ENCODE results near the gene TAS2R9. TPM values are rescaled to one million over a fixed set of nuclear protein-coding genes. Genes with fewer than 3 reads are reported as not detected.
"Not testable (repeated sequence)": the region's sequence is repeated elsewhere in the genome, so short reads cannot be mapped to it uniquely, and the experiment has no call there.

The TAS2R9 gene
- total RNA-seq, 4 donors from 2014 or later, result not detected

DNA sequence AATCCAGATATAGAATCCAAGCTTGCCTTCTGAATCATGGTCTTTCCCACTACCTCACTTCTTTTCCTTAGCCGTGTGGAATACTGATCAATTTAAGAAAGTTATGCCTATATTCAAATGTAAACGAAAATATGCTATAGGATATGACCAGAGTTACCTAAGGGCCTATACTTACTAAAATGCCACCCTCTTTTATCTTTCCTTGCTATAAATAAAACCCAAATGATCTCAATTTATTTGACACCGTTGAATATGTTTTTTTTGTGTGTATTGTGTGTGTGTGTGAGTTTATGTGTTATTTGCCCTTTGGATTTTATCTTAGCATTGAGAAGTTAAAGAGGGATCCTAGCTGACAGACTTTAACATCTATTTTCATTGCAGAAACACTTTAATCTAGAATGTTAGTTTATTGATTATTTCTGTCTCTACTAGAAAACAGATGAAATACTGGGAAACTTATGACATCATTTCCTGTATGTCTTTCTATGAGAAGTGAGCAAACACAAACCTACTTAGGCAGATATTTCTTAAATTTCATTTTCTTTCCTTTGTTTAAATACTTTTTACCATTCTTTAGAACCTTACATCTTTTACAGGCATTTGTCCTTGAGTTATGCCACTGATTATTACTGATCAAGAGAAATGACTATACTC lies 2.0 kb upstream of the TAS2R9 start:
- WGBS, 2 donors, result 78 to 82% methylated on average over 3 of the region's 3 CpGs
- intact Hi-C loops (cut with DNase I; ENCODE audit: low total_unique reads), result no loop called here
- no peak overlapping the region for H3K4me3 ChIP-seq (ENCODE audit: low read depth, poor library complexity, severe bottlenecking)
- no peak for TF ChIP-seq POLR2A (IDR thresholded peaks at IDR 0.05)
- TF ChIP-seq, protein P1, sequence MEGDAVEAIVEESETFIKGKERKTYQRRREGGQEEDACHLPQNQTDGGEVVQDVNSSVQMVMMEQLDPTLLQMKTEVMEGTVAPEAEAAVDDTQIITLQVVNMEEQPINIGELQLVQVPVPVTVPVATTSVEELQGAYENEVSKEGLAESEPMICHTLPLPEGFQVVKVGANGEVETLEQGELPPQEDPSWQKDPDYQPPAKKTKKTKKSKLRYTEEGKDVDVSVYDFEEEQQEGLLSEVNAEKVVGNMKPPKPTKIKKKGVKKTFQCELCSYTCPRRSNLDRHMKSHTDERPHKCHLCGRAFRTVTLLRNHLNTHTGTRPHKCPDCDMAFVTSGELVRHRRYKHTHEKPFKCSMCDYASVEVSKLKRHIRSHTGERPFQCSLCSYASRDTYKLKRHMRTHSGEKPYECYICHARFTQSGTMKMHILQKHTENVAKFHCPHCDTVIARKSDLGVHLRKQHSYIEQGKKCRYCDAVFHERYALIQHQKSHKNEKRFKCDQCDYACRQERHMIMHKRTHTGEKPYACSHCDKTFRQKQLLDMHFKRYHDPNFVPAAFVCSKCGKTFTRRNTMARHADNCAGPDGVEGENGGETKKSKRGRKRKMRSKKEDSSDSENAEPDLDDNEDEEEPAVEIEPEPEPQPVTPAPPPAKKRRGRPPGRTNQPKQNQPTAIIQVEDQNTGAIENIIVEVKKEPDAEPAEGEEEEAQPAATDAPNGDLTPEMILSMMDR (IDR thresholded peaks at IDR 0.05), result no peak
- no peak for DNase-seq (ENCODE audit: low spot score in 2 of 2)

DNA sequence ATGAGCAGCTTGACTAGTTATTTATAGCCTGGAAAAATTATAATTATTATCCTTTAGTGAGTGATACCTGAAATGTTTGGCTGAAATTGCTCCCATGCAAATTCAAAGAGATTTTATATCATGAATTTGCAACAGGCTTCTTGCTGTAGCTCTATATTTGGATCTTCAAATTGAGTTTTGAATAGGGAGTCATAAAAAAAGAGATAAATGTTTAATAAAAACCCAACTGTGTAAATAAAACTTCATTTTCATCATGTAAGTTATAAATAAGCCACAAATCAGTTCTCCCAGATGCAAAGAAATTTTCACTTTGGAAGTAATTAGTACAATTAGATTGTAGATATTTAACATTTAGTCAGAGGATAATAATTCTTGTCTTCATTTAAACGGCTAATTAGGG lies 2.8 kb downstream of the TAS2R9 start, which contains the start of gene TAS2R8:
Gene TAS2R8 (minus strand): TSS at position 101 of the 400 bp plus-strand sequence. CDS start 306 bp downstream, outside the sequence.
- DNase-seq (ENCODE audit: low spot score in 2 of 2), result no peak
- TF ChIP-seq, protein P1 (IDR thresholded peaks at IDR 0.05), result no peak
- no peak for TF ChIP-seq POLR2A (IDR thresholded peaks at IDR 0.05)
- intact Hi-C loops (cut with DNase I; ENCODE audit: low total_unique reads), result no loop called here
- no peak within 1 kb of the TSS for H3K4me3 ChIP-seq (ENCODE audit: low read depth, poor library complexity, severe bottlenecking)
- 53 to 69% methylated on average over 1 of the region's 1 CpG for WGBS, 2 donors

DNA sequence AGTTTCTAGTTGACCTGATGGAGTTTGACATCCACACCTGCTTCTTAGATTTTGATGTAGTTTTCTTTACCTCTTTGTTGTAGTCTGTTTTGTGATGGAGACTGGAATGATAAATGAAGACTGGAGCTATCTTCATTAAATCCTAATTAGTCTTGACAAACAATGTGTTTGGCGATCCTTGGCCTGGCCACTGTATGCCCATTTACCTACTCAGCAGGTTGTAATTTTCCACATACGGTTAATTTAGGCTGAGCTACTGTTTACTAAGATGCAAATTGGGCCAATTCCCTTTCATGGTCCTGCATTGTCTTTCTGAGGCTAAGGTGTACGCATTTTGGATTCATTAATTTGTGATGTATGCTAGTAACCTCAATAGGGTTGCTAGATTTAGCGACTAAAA lies 7.4 kb downstream of the TAS2R9 start, which contains the start of gene TAS2R7:
Gene TAS2R7 (minus strand): TSS at position 41 of the 400 bp plus-strand sequence. CDS start 57 bp downstream, outside the sequence.
- TF ChIP-seq, protein P1 (IDR thresholded peaks at IDR 0.05), result no peak
- no peak for TF ChIP-seq POLR2A (IDR thresholded peaks at IDR 0.05)
- DNase-seq (ENCODE audit: low spot score in 2 of 2), result no peak
- intact Hi-C loops (cut with DNase I; ENCODE audit: low total_unique reads), result loop anchor here (2.0 kb wide), 1 partner anchor 38 kb away; no protein-coding TSS in a partner anchor
- 55 to 58% methylated on average over 4 of the region's 4 CpGs for WGBS, 2 donors
- H3K4me3 ChIP-seq (ENCODE audit: low read depth, poor library complexity, severe bottlenecking), result no peak within 1 kb of the TSS

DNA sequence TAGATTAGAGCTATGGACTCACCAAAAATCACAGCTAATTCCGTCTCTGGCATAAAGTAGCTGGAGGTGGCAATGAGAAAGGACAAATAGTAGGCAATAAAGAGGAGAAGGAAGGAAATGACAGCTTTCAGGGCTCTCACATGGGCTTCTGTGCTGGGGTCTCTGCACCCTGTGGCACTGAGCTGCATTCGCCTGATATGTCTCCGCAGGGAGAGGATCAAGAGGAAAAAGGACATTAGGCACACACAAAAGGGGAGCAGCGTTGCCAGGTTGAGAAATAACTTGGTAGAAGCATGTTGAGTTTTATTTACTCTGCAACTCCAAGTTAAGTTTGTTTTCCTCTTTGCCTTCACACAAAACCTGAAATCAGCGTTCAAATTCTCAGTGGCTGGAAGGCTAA lies 8.2 kb downstream of the TAS2R9 start:
- no peak for DNase-seq (ENCODE audit: low spot score in 2 of 2)
- 60 to 63% methylated on average over 5 of the region's 5 CpGs for WGBS, 2 donors
- H3K4me3 ChIP-seq (ENCODE audit: low read depth, poor library complexity, severe bottlenecking), result no peak overlapping the region
- TF ChIP-seq POLR2A (IDR thresholded peaks at IDR 0.05), result no peak
- TF ChIP-seq, protein P1 (IDR thresholded peaks at IDR 0.05), result no peak
- intact Hi-C loops (cut with DNase I; ENCODE audit: low total_unique reads), result loop anchor here (2.0 kb wide), 1 partner anchor 39 kb away; no protein-coding TSS in a partner anchor

DNA sequence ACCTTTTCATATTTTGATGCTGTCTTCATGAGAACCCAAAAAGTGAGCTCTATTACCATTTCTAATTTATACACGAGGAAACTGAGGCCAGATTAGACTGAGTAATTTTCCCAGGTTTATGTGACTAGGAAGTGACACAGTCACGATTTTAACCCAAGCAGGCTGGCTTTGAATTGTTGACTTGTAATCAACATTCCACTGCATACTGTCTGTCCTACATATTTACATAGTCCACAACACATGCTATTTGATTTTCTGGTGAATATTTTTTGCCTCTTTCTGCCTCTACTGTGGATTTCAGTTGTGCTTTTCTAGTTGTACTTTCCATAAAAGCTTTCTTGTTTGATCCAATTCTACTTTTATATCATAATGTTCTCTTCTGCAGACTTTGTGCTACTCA lies 15.7 kb downstream of the TAS2R9 start:
- H3K4me3 ChIP-seq (ENCODE audit: low read depth, poor library complexity, severe bottlenecking), result no peak overlapping the region
- 56 to 59% methylated on average over 2 of the region's 2 CpGs for WGBS, 2 donors
- TF ChIP-seq POLR2A (IDR thresholded peaks at IDR 0.05), result no peak
- TF ChIP-seq, protein P1 (IDR thresholded peaks at IDR 0.05), result no peak

DNA sequence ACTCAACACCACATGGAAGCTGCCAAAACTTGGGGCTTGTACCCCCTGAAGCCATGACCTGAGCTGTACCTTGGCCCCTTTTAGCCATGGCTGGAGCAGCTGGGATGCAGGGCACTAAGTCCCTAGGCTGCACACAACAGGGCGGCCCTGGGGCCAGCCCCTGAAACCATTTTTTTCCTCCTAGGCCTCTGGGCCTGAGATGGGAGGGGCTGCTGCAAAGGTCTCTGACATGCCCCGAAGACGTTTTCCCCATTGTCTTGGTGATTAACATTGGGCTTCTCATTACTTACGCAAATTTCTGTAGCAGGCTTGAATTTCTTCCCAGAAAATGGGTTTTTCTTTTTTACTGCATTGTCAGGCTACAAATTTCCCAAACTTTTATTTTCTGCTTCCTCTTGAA lies 18.2 kb downstream of the TAS2R9 start:
- WGBS, 2 donors, result 85 to 89% methylated on average over 4 of the region's 4 CpGs
- DNase-seq (ENCODE audit: low spot score in 2 of 2); H3K4me3 ChIP-seq (ENCODE audit: low read depth, poor library complexity, severe bottlenecking); intact Hi-C loops (cut with DNase I; ENCODE audit: low total_unique reads): not testable (repeated sequence)

More for the DNA sequence above, 15.7 kb downstream of the TAS2R9 start:
- intact Hi-C loops (cut with DNase I; ENCODE audit: low total_unique reads), result no loop called here
- no peak for DNase-seq (ENCODE audit: low spot score in 2 of 2)

All from lower leg skin (tissue), 4 donors.